BLaER1 treated with 17β-estradiol and CSF1 and Interleukin-3, amounts not matched to agents 10 nM and 100 nM (cell line): ENCODE data around the gene CLIC4.

Experiments used
- H3K27ac ChIP-seq, 11 experiments: shearing (Covaris generic); formaldehyde crosslinking; 2 replicates each; pipeline ENCODE4 v1.8.1; 2022
- H3K27me3 ChIP-seq, 11 experiments: shearing (Covaris generic); formaldehyde crosslinking; 2 replicates each; pipeline ENCODE4 v1.8.1; 2022
- H3K36me3 ChIP-seq, 11 experiments: shearing (Covaris generic); formaldehyde crosslinking; 2 replicates each; pipeline ENCODE4 v1.8.1; 2022
- H3K4me1 ChIP-seq, 10 experiments: shearing (Covaris generic); formaldehyde crosslinking; 2 replicates each; pipeline ENCODE4 v1.8.1; 2022
- H3K4me2 ChIP-seq, 11 experiments: shearing (Covaris generic); formaldehyde crosslinking; 2 replicates each; pipeline ENCODE4 v1.8.1; 2022
- H3K4me3 ChIP-seq, 10 experiments: shearing (Covaris generic); formaldehyde crosslinking; 2 replicates each; pipeline ENCODE4 v1.8.1; 2022
- H3K9ac ChIP-seq, 11 experiments: shearing (Covaris generic); formaldehyde crosslinking; 2 replicates each; pipeline ENCODE4 v1.8.1; 2022
- H3K9me3 ChIP-seq, 11 experiments: shearing (Covaris generic); formaldehyde crosslinking; replicated peaks in 1 of 11; 2 replicates each; pipeline ENCODE4 v1.8.1; 2022
- H4K20me1 ChIP-seq, 11 experiments: shearing (Covaris generic); formaldehyde crosslinking; 2 replicates each; pipeline ENCODE4 v1.8.1; 2022
- Cebpa-rat ChIP-seq, 11 experiments: shearing (Covaris generic); IDR thresholded peaks; 2 replicates each; pipeline ENCODE4 v1.8.1; 2022

CLIC4 gene

DNA sequence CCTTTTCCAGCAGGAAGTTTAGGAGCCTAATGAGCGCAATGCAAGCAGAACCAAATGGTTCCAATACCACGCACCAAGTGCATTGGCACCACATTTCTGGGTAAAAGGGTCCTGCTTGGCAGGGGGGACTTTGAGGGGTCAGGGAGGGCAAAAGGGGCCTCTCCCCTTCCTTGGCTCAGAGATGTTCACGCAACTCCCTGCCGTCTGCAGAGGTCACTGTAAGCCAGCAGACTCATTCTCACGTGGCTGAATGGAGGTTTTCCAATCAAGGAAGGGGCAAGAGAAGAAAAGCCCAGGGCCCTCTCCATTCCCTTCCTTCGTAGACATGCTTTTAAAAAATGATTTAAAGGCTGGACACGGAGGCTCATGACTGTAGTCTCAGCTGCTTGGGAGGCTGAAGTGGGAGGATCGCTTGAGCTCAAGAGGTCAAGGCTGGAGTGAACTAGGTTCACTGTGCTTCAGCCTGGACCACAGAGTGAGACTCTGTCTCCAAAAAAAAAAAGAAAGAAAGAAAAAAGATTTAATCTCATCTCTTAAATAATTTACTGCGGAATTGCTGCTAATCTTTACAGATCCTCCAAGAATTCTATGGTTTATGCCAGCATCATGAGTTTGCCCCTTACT, 104.5 kb downstream of the CLIC4 start:
- H3K27ac ChIP-seq, result no peak overlapping the region
- peaks cover 0 to 10% (median 8%) of the 10 kb centered on the region in 11 experiments; a peak in 12 of 22 replicates for H3K36me3 ChIP-seq
- H4K20me1 ChIP-seq, result peaks cover 0 to 22% (median 12%) of the 10 kb centered on the region in 11 experiments; a peak in 9 of 22 replicates
- no peak overlapping the region for H3K4me3 ChIP-seq
- H3K4me2 ChIP-seq, result peak overlapping the region; percentile 5 to 100 (median 98); a peak in 14 of 22 replicates
- H3K4me1 ChIP-seq, result peaks cover 23 to 42% (median 33%) of the 10 kb centered on the region in 10 experiments
- TF ChIP-seq Cebpa-rat (IDR thresholded peaks at IDR 0.05), result no peak
- no peak overlapping the region for H3K9ac ChIP-seq
- H3K27me3 ChIP-seq, result peaks cover 0 to 10% (median 0%) of the 10 kb centered on the region in 11 experiments; a peak in 2 of 22 replicates
- no peaks in the 10 kb centered on the region for H3K9me3 ChIP-seq

DNA sequence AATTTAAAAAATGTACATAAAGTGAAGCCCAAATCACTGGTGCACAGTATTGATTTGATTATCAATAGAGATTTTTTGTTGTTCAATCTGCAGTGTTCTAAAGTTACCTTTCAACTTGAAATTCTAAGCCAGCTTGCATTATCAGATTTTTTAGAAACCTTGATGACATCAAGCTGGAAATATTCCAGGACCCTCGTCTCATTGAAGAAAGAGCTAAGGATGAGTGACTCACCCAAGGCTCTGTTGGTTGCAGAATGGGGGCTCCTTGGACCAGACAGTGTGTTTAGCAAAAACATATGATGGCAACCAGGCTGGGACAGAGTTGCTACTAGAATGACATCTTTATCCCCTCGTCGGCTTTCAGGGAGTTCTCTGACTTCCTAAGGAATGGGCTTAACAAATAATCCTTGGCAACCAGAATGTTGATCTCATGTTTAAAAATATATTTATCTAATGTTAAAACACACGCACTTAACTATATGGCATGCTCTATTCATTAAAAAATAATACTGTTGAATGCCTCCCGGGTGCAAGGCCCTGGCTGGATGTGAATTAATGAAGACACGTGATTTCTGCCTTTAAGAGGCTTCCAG, 105.2 kb downstream of the CLIC4 start:
- H3K9ac ChIP-seq, result no peak overlapping the region
- H3K9me3 ChIP-seq, result no peaks in the 10 kb centered on the region
- no peak overlapping the region for H3K4me2 ChIP-seq
- no peak overlapping the region for H3K4me3 ChIP-seq
- no peak overlapping the region for H3K27ac ChIP-seq
- H3K36me3 ChIP-seq, result peaks cover 0 to 3% (median 2%) of the 10 kb centered on the region in 11 experiments; a peak in 5 of 22 replicates
- H4K20me1 ChIP-seq, result peaks cover 0 to 21% (median 12%) of the 10 kb centered on the region in 11 experiments; a peak in 9 of 22 replicates
- no peak for TF ChIP-seq Cebpa-rat (IDR thresholded peaks at IDR 0.05)
- H3K27me3 ChIP-seq, result peaks cover 0 to 10% (median 0%) of the 10 kb centered on the region in 11 experiments; a peak in 2 of 22 replicates
- H3K4me1 ChIP-seq, result peaks cover 23 to 42% (median 33%) of the 10 kb centered on the region in 10 experiments

DNA sequence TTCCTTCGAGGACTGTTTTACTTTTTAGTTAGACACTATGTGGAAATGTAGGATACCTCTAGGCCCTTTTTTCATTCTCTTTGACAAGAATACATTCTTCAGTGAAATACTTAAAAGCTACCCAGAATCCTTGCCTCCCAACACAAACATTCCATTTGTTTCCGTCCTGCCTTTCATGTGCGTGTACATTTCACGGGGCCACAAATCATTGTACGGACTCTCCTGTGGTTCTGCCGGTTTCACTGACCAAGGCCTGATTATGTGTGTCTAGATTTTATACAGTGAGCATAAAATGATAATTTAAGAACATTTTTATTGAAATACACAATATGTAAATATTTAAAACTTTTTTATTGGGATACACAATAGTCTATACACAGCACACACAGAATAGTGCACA, 108.4 kb downstream of the CLIC4 start:
- TF ChIP-seq Cebpa-rat (IDR thresholded peaks at IDR 0.05), result no peak
- Histone ChIP-seq H3K27me3 (peaks cover 0 to 10% (median 0%) of the 10 kb centered on the region in 11 experiments; a peak in 2 of 22 replicates), H3K4me2 (no peak overlapping the region), H3K9ac (no peak overlapping the region), H4K20me1 (peaks cover 0 to 7% (median 0%) of the 10 kb centered on the region in 11 experiments; a peak in 2 of 22 replicates), H3K4me1 (peaks cover 13 to 25% (median 16%) of the 10 kb centered on the region in 10 experiments), H3K4me3 (no peak overlapping the region), H3K27ac (no peak overlapping the region), H3K36me3 (no peaks in the 10 kb centered on the region), H3K9me3 (no peaks in the 10 kb centered on the region)

DNA sequence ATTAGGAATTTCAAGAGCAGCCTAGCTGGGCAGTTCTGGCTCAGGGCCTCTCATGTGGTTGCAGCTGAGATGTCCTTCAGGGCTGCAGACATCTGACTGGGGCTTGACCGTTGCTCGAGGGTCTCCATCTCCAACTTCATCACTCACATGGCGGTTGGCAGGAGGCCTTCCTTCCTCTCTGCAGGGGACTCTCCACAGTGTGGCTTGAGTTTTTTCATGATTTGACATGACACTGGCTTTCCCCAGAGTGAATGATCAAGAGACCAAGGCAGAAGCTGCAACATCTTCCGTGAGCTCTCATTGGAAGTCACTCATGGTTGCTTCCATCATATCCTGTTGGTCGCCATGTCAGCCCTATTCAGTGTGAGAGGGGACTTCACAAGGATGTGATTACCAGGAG, 110.2 kb downstream of the CLIC4 start:
- peak overlapping the region in 1 of 11 experiments; percentile 6; a peak in 1 of 22 replicates for H3K4me2 ChIP-seq
- H3K4me1 ChIP-seq, result peaks cover 0 to 11% (median 7%) of the 10 kb centered on the region in 10 experiments; a peak in 9 of 20 replicates
- H3K36me3 ChIP-seq, result no peaks in the 10 kb centered on the region
- H3K27ac ChIP-seq, result no peak overlapping the region
- H3K4me3 ChIP-seq, result no peak overlapping the region
- no peak for TF ChIP-seq Cebpa-rat (IDR thresholded peaks at IDR 0.05)
- H4K20me1 ChIP-seq, result no peaks in the 10 kb centered on the region
- H3K9ac ChIP-seq, result no peak overlapping the region
- H3K27me3 ChIP-seq, result peaks cover 0 to under 1% (median 0%) of the 10 kb centered on the region in 11 experiments; a peak in 1 of 22 replicates
- no peaks in the 10 kb centered on the region for H3K9me3 ChIP-seq

DNA sequence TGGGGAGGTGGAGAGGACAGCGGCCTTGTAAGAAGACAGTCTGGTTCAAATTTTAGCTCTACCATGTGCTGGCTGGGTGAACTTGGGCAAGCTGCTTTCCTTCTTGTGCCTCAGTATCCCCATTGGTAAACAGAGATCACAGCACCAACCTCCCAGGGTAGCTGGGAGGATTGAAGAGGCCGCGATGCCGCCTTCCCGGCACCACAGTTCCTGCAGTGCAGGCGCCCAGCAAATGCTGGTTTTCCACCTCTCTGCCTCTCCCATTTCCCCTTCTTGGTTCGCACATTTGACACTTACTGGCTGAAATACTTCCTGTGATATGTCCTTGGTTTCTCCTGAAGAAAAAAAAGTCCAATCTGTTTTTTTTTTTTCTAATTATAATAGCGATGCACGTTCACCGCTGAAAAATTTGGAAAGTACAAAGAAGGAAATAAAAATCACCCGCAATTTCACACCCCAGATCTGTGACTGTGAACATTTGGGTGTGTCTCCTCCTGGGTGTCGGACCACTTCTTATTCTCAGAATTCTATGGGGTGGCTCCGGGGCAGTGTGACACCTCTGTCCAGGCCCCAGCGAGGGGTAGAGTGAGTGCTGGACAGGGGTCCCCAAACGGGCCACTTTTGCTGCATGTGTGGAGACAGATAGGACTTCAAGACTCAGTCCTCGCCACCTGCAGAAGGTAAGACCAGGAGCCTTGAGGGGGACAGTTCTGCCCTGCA, 111.7 kb downstream of the CLIC4 start:
- H3K4me1 ChIP-seq, result peaks cover 0 to 10% (median 6%) of the 10 kb centered on the region in 10 experiments; a peak in 9 of 20 replicates
- no peaks in the 10 kb centered on the region for H3K36me3 ChIP-seq
- H3K27me3 ChIP-seq, result no peaks in the 10 kb centered on the region
- H3K4me2 ChIP-seq, result no peak overlapping the region
- no peaks in the 10 kb centered on the region for H4K20me1 ChIP-seq
- TF ChIP-seq Cebpa-rat (IDR thresholded peaks at IDR 0.05), result no peak
- H3K9me3 ChIP-seq, result no peaks in the 10 kb centered on the region
- no peak overlapping the region for H3K4me3 ChIP-seq
- H3K27ac ChIP-seq, result no peak overlapping the region
- H3K9ac ChIP-seq, result no peak overlapping the region

DNA sequence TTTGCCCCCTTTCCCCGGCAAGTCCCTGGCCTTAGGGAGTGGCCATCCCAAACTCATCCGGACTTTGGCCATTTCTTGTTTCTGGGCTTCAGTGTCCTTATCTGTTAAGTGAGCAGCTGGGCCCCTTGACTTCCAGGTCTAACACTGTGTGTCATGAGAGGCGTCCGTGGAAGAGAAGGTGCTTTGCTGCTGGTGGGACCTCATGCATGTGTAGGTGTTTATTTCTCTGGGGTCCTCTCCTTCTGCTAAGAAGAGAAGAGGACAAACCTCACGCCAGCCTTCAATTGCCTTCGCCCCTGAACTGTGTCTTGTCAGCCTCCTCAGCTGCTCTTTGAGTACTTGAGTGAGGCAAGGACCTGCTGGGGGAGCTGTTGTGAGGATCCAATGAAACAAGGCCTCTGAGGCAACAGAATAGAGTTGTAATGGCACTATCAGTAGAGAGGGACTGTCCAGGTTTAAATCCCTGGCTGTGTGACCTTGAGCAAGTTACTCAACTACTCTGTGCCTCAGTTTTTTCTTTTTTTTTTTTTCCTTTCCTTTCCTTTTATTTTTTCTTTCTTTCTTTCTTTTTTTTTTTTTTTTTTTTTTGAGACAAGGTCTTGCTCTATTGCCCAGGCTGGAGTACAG, 112.4 kb downstream of the CLIC4 start:
- H3K36me3 ChIP-seq, result no peaks in the 10 kb centered on the region
- no peak overlapping the region for H3K9ac ChIP-seq
- no peak for TF ChIP-seq Cebpa-rat (IDR thresholded peaks at IDR 0.05)
- H3K4me1 ChIP-seq, result peaks cover 0 to 8% (median under 1%) of the 10 kb centered on the region in 10 experiments; a peak in 6 of 20 replicates
- no peaks in the 10 kb centered on the region for H3K27me3 ChIP-seq
- no peaks in the 10 kb centered on the region for H4K20me1 ChIP-seq
- no peaks in the 10 kb centered on the region for H3K9me3 ChIP-seq
- no peak overlapping the region for H3K4me3 ChIP-seq
- no peak overlapping the region for H3K27ac ChIP-seq
- no peak overlapping the region for H3K4me2 ChIP-seq

DNA sequence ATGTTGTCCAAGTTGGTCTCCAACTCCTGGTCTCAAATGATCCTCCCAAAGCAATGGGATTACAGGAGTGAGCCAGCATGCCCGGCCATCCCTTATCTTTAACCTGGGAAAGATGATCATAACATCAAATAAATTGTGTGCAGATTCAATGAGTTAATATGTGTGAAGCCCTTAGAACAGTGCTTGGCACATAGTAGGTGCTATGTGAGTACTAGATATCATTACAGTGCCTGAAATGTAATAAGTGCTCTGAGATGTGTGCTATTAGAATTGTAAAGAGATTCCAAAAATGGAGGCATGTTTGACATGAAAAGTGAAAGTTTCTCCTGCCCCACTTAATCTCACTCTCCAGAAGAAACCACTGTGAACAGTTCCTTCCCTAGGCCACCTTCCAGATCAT, 113.0 kb downstream of the CLIC4 start:
- Histone ChIP-seq H3K9me3 (no peaks in the 10 kb centered on the region), H3K4me1 (peaks cover 0 to 13% (median 0%) of the 10 kb centered on the region in 10 experiments; a peak in 5 of 20 replicates), H4K20me1 (no peaks in the 10 kb centered on the region), H3K9ac (no peak overlapping the region), H3K4me2 (no peak overlapping the region), H3K4me3 (no peak overlapping the region), H3K27ac (no peak overlapping the region), H3K27me3 (no peaks in the 10 kb centered on the region), H3K36me3 (no peaks in the 10 kb centered on the region)
- TF ChIP-seq Cebpa-rat (IDR thresholded peaks at IDR 0.05), result no peak

DNA sequence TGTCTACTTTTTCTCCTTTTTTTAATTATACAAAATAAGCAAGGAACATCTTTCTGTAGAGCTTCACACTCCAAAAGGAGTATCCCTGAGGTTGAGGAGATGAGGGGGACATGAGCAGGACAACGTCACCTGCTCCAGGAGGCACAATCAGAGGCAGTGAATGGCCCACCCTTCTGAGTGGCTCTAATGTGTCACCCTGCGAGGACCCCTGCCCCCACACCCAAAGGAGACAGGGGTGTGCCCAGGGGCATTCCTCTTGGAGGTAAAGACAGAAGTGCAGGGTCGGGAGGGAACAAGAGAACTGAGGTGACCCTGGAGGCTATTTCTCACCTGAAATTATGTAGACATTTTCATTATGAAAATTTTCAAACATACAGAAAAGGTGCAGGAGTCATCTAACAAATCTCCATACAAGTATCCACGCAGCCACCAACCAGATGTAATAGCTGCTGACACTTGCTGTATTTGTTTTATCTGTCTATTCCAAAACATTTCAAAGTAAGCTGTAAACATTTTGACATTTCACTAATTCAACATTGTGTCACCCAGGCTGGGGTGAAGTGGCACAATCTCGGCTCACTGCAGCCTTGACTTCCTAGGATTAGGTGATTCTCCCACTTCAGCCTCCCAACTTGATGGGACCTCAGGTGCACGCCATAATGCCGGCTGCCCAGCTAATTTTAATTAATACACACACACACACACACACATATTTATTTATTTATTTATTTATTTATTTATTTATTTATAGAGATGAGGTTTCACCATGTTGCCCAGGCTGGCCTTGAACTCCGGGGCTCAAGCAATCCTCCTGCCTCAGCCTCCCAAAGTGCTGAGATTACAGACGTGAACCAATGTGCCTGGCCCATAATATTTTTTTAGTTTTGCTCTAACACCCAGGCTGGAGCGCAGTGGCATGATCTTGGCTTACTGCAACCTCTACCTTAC, 114.1 kb downstream of the CLIC4 start:
- no peaks in the 10 kb centered on the region for H3K36me3 ChIP-seq
- no peaks in the 10 kb centered on the region for H4K20me1 ChIP-seq
- H3K9ac ChIP-seq, result no peak overlapping the region
- no peak for TF ChIP-seq Cebpa-rat (IDR thresholded peaks at IDR 0.05)
- peaks cover 0 to 24% (median 8%) of the 10 kb centered on the region in 10 experiments; a peak in 13 of 20 replicates for H3K4me1 ChIP-seq
- no peak overlapping the region for H3K4me2 ChIP-seq
- H3K27me3 ChIP-seq, result no peaks in the 10 kb centered on the region
- no peaks in the 10 kb centered on the region for H3K9me3 ChIP-seq
- H3K4me3 ChIP-seq, result no peak overlapping the region
- H3K27ac ChIP-seq, result no peak overlapping the region
